CD4-positive, alpha-beta T cell treated with Interleukin-17A for 1 hour (primary cell): ENCODE data around the gene NPR2.
A peak's percentile ranks its signal among the peaks of the same experiment; 100 is the strongest.

ENCODE experiments used
- DNase-seq: peaks from one replicate; pipeline ENCODE4 v3.0.0-alpha.2; 2020

Gene NPR2

DNA sequence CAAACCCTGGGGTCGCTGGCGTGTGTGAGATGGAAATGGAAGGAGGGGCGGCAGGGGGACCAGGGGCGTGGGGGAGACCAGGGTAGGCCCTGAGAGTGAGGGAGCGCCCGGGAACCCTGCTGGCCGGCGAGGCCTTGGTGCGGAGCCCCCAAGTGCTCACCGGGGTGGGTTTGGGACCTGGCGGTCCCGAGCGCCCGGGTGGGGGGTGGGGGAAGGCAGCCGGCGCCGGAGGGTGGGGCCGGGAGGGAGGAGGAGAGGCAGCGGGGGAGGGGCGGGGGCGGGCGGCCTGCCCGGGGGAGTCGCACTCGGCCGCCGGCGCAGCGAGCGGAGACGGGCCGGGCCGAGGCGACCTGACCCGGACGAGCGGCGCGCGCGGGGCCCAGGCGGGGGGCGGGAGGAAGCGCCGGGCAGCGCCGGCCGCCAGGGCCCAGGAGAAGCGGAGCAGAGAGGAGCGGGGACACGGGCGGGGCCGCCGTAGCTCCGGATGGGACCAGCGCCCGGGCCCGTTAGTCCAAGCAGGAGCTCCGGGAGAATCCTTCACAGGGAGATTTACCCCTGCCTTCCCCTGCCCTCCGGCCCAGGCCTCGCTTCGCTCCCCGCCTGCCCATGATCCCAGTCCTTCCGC is at the start of gene NPR2:
NPR2 (plus strand) TSS at position 295 of the 625 bp plus-strand sequence. CDS start 818 bp downstream, outside the sequence.
- no peak for DNase-seq

- DNase-seq, result no peak
Observed at GRCh38 chr9:35741740-35742139, 49.7 kb upstream of the NPR2 start.

GRCh38 chr9:35743452-35743851 is 47.9 kb upstream of the NPR2 start:
- DNase-seq, result no peak

DNA sequence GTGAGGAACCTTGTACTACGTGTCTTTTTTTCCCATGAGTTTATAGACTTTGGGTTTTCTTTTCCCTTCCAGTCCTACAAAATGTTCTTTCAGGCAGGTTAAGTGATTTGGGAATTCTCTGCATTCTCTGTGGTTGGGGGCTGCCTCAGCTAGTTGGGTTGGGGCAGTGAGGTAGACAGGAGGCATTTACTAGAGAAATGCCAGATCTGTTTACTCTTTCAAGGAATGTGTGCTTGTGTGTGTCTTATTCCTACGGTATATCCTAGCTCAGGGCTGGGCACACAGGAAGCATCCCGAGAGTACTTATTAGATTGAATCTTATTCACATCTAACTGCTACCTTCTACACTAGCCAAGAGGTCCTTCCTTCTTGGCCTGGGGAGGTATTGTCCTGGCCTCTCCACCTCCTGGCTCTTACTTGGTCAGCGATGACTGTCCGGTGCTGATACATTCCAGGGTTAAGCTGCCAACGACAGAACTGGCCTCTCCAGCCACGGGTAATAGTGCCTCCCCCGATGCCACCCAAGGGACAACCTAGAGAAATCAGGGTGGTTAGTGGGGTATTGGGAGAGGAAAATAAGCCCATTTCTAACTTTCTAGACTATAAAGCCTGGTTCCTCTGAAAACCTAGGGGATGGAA is 47.4 kb upstream of the NPR2 start:
- no peak for DNase-seq

GRCh38 chr9:35745569-35745968 is 45.8 kb upstream of the NPR2 start:
- DNase-seq, result no peak

- DNase-seq, result no peak
Observed at GRCh38 chr9:35746583-35746982, 44.8 kb upstream of the NPR2 start.

- DNase-seq, result no peak
Observed at GRCh38 chr9:35748242-35748857, 43.0 kb upstream of the NPR2 start.

DNA sequence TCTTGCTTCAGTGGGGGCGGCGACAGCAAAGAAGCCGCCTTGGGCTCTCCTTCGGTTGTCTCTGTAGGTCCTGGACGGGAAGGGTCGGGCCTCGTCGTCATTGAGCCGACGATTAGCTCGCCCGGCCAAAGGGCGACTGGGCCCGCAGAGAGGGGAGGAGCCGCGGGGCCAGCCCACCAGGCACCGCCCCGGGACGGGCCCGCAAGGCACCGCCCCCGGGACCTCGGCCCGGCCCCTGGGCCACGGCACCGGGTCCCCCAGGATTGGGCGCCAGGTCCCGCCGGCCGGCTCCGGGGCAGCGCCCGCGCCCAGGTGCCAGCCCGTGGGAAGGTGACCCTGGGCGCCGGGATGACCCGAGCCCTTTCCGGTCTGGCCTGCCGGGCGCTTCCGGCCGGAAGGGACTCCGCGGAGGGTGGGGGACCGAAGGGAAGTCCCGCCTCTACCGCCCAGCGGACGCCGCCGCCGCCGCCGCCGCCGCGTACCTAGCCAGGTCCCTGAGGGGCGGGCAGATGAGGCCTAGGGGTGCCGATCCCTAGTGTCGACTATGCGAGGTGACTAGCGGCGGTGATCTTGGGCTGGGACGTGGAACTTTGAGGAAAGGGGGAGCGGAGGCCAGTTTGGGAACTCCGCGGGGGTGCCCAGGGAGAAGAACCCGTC is 42.4 kb upstream of the NPR2 start, which contains the start of the genes GBA2 and RGP1:
GBA2 (minus strand) TSS at position 371 of the 657 bp plus-strand sequence. CDS start 524 bp downstream, outside the sequence.
RGP1 (plus strand) TSS at position 430 of the 657 bp plus-strand sequence. CDS start 469 bp downstream, outside the sequence.
- peak; percentile 73 for DNase-seq

DNA sequence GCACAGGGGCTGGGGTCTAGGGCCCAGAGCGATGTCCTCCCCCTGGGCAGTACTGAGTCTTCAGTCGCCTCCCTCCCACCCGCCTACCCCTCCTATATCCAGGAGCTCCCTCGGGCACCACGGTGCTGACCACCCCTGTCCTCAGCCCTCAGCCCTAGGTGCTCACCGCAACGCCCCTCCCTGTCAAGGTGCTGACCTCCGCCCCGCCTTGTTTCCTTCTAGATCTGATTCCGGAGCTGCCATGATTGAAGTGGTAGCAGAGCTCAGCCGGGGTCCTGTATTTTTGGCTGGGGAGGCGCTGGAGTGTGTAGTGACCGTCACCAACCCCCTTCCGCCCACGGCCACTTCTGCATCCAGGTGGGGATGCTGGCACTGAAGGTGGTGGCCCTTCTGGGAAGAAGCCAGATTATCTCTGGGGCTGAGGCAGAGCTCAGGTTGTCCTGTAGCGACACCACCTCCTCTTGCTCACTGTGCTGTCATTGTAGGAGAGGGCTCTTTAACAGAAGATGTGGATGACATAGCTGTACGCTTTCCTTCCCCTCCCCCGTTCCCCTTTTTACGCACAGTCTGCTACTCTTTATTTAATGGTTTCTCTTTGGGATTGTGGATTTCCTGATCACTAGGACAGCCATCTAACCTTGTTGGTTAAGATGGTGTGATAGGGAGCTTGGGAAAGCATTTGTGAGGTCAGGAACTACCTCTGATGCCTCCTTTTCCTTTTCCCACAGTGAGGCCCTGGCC is 41.7 kb upstream of the NPR2 start:
- DNase-seq, result peak; percentile 59

DNA sequence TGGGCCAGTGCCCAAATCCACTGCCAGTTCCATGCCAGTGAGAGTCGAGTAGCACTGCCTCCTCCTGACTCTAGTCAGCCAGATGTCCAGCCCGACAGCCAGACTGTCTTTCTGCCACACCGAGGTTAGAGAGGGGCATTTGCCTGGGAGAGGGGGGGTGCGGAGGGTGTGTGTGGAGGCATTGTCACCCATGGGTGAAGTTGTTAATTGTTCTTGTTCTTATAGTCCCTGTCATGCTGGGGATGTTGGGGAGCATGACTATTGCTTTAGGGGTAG is 41.2 kb upstream of the NPR2 start:
- no peak for DNase-seq

GRCh38 chr9:35753466-35753865 is 37.9 kb upstream of the NPR2 start:
- no peak for DNase-seq

DNA sequence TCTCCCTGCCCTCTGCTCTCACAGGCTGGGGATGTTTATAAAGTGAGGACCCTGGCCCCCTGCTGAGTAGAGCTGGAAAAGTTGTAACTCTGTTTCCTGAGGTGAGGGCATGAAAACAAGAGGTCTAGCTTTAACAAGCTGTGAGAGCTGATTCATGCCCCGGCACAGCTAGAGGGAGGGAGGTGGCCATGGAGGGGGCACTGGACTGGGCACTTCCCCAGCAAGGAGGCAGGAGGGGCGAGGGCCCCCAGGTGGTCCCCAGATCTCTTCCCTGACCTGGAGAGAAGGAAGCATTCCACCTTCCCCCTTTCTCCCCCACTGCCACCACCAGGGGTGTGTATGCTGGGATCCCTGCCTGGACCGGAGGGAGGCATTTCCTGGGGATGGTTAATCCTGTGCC is 37.1 kb upstream of the NPR2 start, which contains the start of gene MSMP:
MSMP (minus strand) TSS at position 13 of the 400 bp plus-strand sequence. CDS start 147 bp downstream, outside the sequence.
- no peak for DNase-seq

GRCh38 chr9:35755071-35755470 is 36.3 kb upstream of the NPR2 start:
- DNase-seq, result no peak

DNA sequence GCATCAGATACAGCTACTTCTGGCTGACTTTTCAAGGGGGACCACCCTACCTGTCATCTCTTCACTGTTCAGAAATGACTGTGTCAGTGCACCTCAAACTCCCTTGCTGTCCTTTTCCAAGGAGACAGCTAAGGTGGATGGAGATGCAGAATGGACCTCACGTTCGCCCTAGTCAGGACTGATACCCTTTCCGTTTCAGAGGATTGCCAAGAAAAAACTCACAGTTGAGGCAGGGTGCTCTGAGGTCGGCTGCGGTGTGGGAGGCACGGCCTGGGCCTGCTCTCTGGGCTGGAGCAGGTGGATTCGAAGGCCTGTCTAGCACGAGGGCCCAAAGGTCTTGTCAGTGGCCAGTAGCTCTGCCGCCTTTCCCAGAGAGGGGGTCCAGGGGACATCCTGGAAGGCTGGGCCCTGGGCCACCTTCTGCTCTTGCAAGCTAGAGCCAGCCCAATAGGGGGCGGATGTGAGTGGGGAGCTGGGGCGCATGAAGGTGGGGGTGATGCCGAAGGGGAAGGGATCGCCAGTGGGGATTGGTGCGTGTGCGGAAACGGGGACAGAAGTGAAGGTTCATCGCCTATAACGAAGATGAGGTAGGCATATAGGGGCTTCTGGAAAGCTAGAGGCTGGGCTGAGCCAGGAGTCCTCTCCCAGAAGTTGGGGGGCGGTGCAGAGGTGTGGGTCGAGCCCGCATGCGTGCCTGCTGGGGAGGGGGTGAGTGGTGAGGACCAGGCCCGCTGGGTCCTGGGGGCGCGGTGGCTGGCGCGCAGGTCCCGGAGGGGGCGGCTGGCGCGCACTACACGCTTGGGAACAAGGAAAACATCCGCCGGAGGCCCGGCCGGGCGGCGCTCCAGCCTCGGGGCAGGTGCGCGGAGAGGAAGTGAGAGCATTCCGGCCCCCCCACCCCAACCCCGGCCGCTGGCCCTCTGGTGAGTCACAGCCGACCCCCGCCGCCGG is 34.8 kb upstream of the NPR2 start:
- DNase-seq, result peak; percentile 78

GRCh38 chr9:35757226-35757891 is 34.0 kb upstream of the NPR2 start:
- DNase-seq, result peak; percentile 21

DNA sequence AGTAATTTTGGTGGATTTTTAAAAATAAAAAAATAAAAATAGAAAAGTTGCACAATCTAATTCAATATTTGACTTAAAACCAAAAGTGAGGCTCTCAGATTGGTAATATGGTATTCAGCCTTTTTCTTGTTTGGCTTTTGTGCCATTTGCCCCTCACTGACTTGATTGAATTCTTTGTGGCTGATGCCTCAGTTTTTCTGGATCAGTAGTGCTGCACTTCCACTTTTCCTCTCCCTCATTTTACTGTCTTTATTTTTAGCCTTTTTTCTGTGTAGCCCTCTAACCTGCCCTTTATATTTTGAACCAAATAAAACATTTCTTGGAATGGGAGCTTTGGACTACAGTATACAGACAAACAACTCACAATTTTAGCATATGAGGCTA is 33.5 kb upstream of the NPR2 start:
- no peak for DNase-seq

DNA sequence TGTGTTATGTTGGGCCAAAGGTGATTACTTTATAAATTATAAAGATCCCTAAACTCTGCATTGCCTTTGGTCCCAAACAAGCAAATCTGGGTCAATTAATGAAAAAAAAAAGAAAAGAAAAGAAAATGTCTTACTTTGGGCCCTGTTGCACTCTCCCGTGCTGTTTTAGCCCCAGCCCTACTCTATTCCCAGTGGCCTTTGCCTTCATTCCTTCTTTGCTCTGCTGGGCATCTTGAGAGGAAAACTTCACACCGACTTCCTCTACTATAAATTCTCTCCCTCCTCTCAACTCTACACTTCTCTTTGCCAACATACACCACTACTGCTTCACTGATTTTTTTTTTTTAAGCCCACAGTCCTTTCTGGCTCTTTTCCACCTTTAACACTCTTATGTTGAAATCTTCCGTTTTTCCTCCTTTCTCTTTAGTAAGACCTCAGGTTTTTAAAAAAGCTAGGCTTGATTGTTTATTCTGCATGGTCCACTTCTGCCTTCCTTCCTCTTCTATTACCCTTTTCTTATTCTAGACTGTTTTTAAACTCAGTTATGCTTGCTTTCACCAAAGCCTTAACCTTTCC is 32.8 kb upstream of the NPR2 start:
- no peak for DNase-seq

- no peak for DNase-seq
Observed at GRCh38 chr9:35759795-35760194, 31.6 kb upstream of the NPR2 start.

DNA sequence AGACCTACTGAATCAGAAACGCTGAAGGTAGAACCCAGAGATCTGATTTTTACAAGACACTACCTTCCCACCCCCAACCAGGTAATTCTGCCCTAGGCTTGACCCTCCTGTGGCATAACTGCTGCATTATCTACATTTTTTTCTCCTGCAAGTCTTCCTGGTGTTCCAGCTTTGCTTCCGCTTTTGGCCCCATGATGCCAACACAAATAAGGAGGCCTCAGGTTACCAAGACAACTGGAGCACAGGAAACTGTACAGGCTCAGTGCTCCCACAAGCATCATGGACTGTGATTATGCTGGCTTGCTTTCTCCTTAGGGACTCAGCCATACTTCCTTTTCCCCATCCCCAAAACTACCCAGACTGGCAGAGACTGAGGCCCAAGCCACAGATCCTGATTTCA is 30.7 kb upstream of the NPR2 start:
- no peak for DNase-seq

DNA sequence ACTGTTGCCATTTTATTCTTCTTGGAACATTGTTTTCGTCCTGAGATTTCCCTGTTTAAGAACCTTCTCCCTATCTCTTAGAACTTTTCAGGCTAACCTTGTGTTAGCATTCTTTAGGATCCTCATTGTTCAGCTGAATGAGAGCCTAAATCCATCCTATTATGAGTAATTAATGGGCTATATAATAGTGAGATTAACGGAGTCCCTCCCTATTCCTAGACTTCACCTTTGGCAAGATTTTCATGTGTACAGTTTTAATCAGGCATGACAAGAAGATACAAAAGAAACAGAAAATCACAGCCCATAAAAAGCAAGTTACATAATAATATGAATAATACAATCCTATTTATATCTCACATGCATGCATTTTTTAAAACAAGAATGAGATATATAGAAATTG is 28.2 kb upstream of the NPR2 start:
- DNase-seq, result no peak

- no peak for DNase-seq
Observed at GRCh38 chr9:35763803-35764202, 27.6 kb upstream of the NPR2 start.
